Panc1 (cell line): ENCODE results near the gene CEP192. TPM values are rescaled to one million over a fixed set of nuclear protein-coding genes. Genes with fewer than 3 reads are reported as not detected.

Experiments
- ATAC-seq: fragments of 200-7000 bp; cut with Tn5 transposase; 2 replicates; pipeline ENCODE4 v1.9.1; 2020; ENCODE audit warnings: mild to moderate bottlenecking, moderate library complexity
- BruUV-seq: library from RNA; stranded (reverse); fragments of 400-500 nt; replicated peaks from 2 replicates; lab custom pipeline; 2021; lab: Mats Ljungman, UMichigan
- CTCF ChIA-PET: fragments of 300-600 bp; sonication (Branson Sonifier 250); formaldehyde crosslinking; loops from one replicate; lab custom pipeline; 2022; ENCODE audit warnings: antibody characterized with exemption; lab: Charles Lee
- POLR2A ChIA-PET: fragments of 300-600 bp; sonication (Branson Sonifier 250); formaldehyde crosslinking; loops from one replicate; lab custom pipeline; 2022; ENCODE audit warnings: antibody characterized with exemption; lab: Charles Lee
- DNase-seq: peaks from one replicate; pipeline ENCODE4 v3.0.0-alpha.2; 2010; ENCODE audit warnings: low read depth, low spot score
- H3K27ac ChIP-seq: 2 replicates; pipeline ENCODE4 v1.5.1; 2011; ENCODE audit warnings: mild to moderate bottlenecking, low read length, inconsistent platforms
- H3K27me3 ChIP-seq: fragments of 200-500 bp; sonication (Bioruptor generic); 2 replicates; pipeline ENCODE4 v1.6.0; 2014; ENCODE audit warnings: low read length, inconsistent platforms; ENCODE audit not compliant: control insufficient read depth, insufficient read depth
- H3K36me3 ChIP-seq: fragments of 200-500 bp; sonication (Bioruptor generic); 2 replicates; pipeline ENCODE4 v1.5.1; 2014; ENCODE audit warnings: inconsistent platforms, mild to moderate bottlenecking, low read length, moderate library complexity; ENCODE audit not compliant: control insufficient read depth, insufficient read depth
- H3K4me1 ChIP-seq: 2 replicates; pipeline ENCODE4 v1.5.1; 2011; ENCODE audit warnings: inconsistent platforms, mild to moderate bottlenecking, low read length, moderate library complexity; ENCODE audit not compliant: control insufficient read depth, insufficient read depth
- H3K4me3 ChIP-seq, 2 experiments: 2 replicates each; pipeline ENCODE4 v1.5.1; 2011 to 2012; ENCODE audit warnings: low read depth in 2 of 2, low read length in 2 of 2, mild to moderate bottlenecking in 2 of 2, inconsistent platforms in 1 of 2, moderate library complexity in 1 of 2
- H3K9me3 ChIP-seq: fragments of 200-500 bp; sonication (Bioruptor generic); 2 replicates; pipeline ENCODE4 v1.5.1; 2014; ENCODE audit warnings: low read depth, mild to moderate bottlenecking, inconsistent platforms, low read length, moderate library complexity; ENCODE audit not compliant: control insufficient read depth, insufficient read depth
- POLR2AphosphoS5 ChIP-seq: IDR thresholded peaks from 2 replicates; pipeline ENCODE4 v1.6.1; 2012; ENCODE audit warnings: mild to moderate bottlenecking, low read depth, low read length, moderate library complexity
- SIN3A ChIP-seq: IDR thresholded peaks from 2 replicates; pipeline ENCODE4 v1.6.1; 2012; ENCODE audit warnings: low read depth, mild to moderate bottlenecking, low read length, moderate library complexity, borderline replicate concordance; ENCODE audit not compliant: insufficient read depth
- TCF7L2 ChIP-seq: IDR thresholded peaks from 2 replicates; pipeline ENCODE4 v1.6.1; 2011; ENCODE audit warnings: mild to moderate bottlenecking, low read depth, low read length, inconsistent platforms
- in situ Hi-C: cut with HindIII; loops from 2 replicates; pipeline ENCODE4 v1.10.0; 2016; ENCODE audit warnings: low sequenced_read_pairs, low pct_unique_long_range_greater_than_20kb
- intact Hi-C: fragments of 100-400 bp; cut with micrococcal nuclease; formaldehyde crosslinking; loops from one replicate; pipeline ENCODE4 v1.10.0; 2022; ENCODE audit not compliant: unreplicated experiment
- total RNA-seq: library from RNA; stranded (reverse); gene quantifications from one replicate; pipeline ENCODE4 v1.2.1, GENCODE V29; 2021; ENCODE audit not compliant: unreplicated experiment
- TF ChIP-seq, protein P1 (sequence below): fragments of 450-650 bp; IDR thresholded peaks from 2 replicates; pipeline ENCODE4 v1.5.1; 2017; ENCODE audit warnings: mild to moderate bottlenecking
- TF ChIP-seq, protein P2 (sequence below), 2 experiments: IDR thresholded peaks; 2 replicates each; pipeline ENCODE4 v1.6.1; 2011 to 2012; ENCODE audit warnings: low read depth in 2 of 2, control low read depth in 1 of 2, low read length in 1 of 2, mild to moderate bottlenecking in 1 of 2, moderate library complexity in 1 of 2; ENCODE audit not compliant: insufficient read depth in 1 of 2

The CEP192 gene
- total RNA-seq, 1 experiment from 2014 or later = 27.2 TPM

DNA sequence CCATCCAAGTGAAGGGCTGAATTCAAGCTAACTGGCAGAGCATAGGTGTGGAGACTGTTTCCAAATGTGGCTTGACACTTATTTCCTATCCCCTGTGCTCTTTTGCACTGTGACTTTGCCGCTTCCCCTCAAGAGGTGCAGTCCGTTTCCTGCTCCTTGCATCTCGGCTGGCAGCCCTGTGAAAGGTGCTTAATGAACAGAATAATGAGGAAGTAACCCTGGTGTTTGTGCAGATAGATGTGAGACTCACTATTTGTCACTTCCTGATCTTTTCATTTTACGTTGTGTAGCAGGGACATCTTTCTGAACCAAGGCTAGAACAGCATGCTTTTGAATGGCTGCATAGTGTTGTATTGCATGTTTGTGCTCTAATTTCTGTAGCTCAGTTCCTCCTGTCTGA is 60.8 kb downstream of the CEP192 start:
- H3K4me1 ChIP-seq = no peaks in the 10 kb centered on the region
- in situ Hi-C loops = no loop called here
- BruUV-seq = no TSS peak
- intact Hi-C loops = no loop called here
- TF ChIP-seq SIN3A (no peak), TCF7L2 (no peak), POLR2AphosphoS5 (no peak)
- TF ChIP-seq, protein P1, sequence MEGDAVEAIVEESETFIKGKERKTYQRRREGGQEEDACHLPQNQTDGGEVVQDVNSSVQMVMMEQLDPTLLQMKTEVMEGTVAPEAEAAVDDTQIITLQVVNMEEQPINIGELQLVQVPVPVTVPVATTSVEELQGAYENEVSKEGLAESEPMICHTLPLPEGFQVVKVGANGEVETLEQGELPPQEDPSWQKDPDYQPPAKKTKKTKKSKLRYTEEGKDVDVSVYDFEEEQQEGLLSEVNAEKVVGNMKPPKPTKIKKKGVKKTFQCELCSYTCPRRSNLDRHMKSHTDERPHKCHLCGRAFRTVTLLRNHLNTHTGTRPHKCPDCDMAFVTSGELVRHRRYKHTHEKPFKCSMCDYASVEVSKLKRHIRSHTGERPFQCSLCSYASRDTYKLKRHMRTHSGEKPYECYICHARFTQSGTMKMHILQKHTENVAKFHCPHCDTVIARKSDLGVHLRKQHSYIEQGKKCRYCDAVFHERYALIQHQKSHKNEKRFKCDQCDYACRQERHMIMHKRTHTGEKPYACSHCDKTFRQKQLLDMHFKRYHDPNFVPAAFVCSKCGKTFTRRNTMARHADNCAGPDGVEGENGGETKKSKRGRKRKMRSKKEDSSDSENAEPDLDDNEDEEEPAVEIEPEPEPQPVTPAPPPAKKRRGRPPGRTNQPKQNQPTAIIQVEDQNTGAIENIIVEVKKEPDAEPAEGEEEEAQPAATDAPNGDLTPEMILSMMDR = no peak
- TF ChIP-seq, protein P2, sequence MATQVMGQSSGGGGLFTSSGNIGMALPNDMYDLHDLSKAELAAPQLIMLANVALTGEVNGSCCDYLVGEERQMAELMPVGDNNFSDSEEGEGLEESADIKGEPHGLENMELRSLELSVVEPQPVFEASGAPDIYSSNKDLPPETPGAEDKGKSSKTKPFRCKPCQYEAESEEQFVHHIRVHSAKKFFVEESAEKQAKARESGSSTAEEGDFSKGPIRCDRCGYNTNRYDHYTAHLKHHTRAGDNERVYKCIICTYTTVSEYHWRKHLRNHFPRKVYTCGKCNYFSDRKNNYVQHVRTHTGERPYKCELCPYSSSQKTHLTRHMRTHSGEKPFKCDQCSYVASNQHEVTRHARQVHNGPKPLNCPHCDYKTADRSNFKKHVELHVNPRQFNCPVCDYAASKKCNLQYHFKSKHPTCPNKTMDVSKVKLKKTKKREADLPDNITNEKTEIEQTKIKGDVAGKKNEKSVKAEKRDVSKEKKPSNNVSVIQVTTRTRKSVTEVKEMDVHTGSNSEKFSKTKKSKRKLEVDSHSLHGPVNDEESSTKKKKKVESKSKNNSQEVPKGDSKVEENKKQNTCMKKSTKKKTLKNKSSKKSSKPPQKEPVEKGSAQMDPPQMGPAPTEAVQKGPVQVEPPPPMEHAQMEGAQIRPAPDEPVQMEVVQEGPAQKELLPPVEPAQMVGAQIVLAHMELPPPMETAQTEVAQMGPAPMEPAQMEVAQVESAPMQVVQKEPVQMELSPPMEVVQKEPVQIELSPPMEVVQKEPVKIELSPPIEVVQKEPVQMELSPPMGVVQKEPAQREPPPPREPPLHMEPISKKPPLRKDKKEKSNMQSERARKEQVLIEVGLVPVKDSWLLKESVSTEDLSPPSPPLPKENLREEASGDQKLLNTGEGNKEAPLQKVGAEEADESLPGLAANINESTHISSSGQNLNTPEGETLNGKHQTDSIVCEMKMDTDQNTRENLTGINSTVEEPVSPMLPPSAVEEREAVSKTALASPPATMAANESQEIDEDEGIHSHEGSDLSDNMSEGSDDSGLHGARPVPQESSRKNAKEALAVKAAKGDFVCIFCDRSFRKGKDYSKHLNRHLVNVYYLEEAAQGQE (IDR thresholded peaks at IDR 0.05; ENCODE audit: insufficient read depth in 1 of 2, low read depth in 2 of 2, low read length in 1 of 2) = no peak
- no peaks in the 10 kb centered on the region for H3K9me3 ChIP-seq
- H3K4me3 ChIP-seq = no peak overlapping the region
- POLR2A ChIA-PET = no interaction called here
- no peak for DNase-seq
- ATAC-seq = no peak
- CTCF ChIA-PET = no interaction called here
- peaks cover 30% of the 10 kb centered on the region for H3K36me3 ChIP-seq
- H3K27ac ChIP-seq = no peak overlapping the region
- H3K27me3 ChIP-seq = no peaks in the 10 kb centered on the region

DNA sequence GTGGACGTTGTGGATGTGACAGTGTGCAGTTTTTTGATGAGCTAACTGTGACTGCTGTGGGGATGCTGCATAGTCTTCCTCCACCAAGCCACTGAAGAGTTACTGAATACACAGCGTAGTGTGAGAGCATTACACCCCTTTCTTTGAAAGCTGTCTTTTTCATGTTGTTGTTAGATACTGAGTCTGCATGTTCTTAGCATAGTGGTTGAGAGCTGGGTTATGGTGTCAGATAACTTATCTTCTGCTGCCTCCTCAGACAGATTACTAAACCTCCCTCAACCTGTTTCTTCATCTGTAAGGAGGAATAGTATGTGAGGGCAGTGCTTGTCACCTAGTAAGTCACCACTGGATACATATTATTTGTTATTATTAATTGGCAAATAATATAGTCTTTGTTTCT is 63.2 kb downstream of the CEP192 start:
- DNase-seq (no peak), ATAC-seq (no peak)
- no peak for TF ChIP-seq TCF7L2
- TF ChIP-seq, protein P2 (IDR thresholded peaks at IDR 0.05; ENCODE audit: insufficient read depth in 1 of 2, low read depth in 2 of 2, low read length in 1 of 2) = no peak
- POLR2A ChIA-PET = no interaction called here
- Histone ChIP-seq H3K27ac (no peak overlapping the region), H3K4me3 (no peak overlapping the region), H3K27me3 (no peaks in the 10 kb centered on the region), H3K4me1 (no peaks in the 10 kb centered on the region), H3K36me3 (peaks cover 23% of the 10 kb centered on the region), H3K9me3 (no peaks in the 10 kb centered on the region)
- no TSS peak for BruUV-seq
- CTCF ChIA-PET = no interaction called here
- in situ Hi-C loops (no loop called here), intact Hi-C loops (no loop called here)
